ENCODE data around the gene CELF2. TPM values are rescaled to one million over a fixed set of nuclear protein-coding genes. Genes with fewer than 3 reads are reported as not detected.

Gene CELF2
- polyA plus RNA-seq (49.9 and 55.5 TPM in 2 replicates), polyA minus RNA-seq (142 and 166 TPM in 2 replicates)

- H3K27me3 ChIP-seq (ENCODE audit: insufficient read depth, low read depth, low read length) = no peaks in the 10 kb centered on the region
- no peaks in the 10 kb centered on the region for H4K20me1 ChIP-seq (ENCODE audit: insufficient read depth)
- no peaks in the 10 kb centered on the region for H3F3A ChIP-seq (ENCODE audit: insufficient read depth, low read length, poor library complexity, severe bottlenecking)
- no peaks in the 10 kb centered on the region for H3K9me2 ChIP-seq (ENCODE audit: insufficient read depth, low read length)
- H3K9me3 ChIP-seq (ENCODE audit: low read length) = no peaks in the 10 kb centered on the region
- H2AFZ ChIP-seq (ENCODE audit: low read depth, low read length) = no peak within 1 kb of the TSS
- H3K4me2 ChIP-seq (ENCODE audit: low read length) = peak within 1 kb of the TSS; percentile 96
- H3K27ac ChIP-seq (ENCODE audit: low read length) = peak within 1 kb of the TSS; percentile 42
- H3K36me3 ChIP-seq (ENCODE audit: insufficient read depth, low read length) = no peaks in the 10 kb centered on the region
- peak within 1 kb of the TSS; percentile 74 for H3K9ac ChIP-seq (ENCODE audit: low read length)
- TF ChIP-seq POLR2AphosphoS5 (IDR thresholded peaks at IDR 0.05) (peak; percentile 16), RAD21 (conservative IDR thresholded peaks at IDR 0.05) (peak; percentile 50), SMC3 (conservative IDR thresholded peaks at IDR 0.05; ENCODE audit: poor library complexity) (peak; percentile 49), EZH2 (IDR thresholded peaks at IDR 0.05; ENCODE audit: borderline replicate concordance, insufficient read depth, low read length, poor library complexity, severe bottlenecking) (no peak), MXI1 (conservative IDR thresholded peaks at IDR 0.05; ENCODE audit: poor library complexity, severe bottlenecking) (peak; percentile 67), EP300 (conservative IDR thresholded peaks at IDR 0.05; ENCODE audit: poor library complexity, severe bottlenecking) (peak; percentile 48)
- peak within 1 kb of the TSS; percentile 71 for H3K4me3 ChIP-seq (ENCODE audit: low read length)
- H3K79me2 ChIP-seq (replicated peaks; ENCODE audit: insufficient read depth, low read length) = peaks cover 41% of the 10 kb centered on the region
These were observed at the start of gene CELF2 for GRCh38 chr10:11017570-11018431. TSS of gene CELF2 (plus strand) at chr10:11017872. CDS start at chr10:11018090, 218 bp downstream.

DNA sequence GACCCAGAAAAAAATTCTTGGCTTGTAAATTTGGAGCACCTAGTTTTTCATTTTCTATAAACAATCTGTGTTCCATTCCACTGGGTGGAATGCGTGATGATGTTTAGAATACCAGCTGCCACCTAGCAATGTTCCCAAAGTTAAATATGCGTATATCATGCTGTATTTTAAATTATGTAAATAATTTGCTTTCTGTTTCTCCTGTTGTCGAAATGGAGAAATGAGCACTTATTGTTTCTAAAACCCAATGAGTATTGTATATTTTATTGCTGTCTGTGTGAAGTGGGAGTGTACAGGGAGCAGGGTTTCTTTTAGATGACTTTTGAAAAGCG, 49.4 kb upstream of the CELF2 start:
- Histone ChIP-seq H2AFZ (ENCODE audit: low read depth, low read length) (no peak overlapping the region), H3K36me3 (ENCODE audit: insufficient read depth, low read length) (no peaks in the 10 kb centered on the region), H3K4me3 (ENCODE audit: low read length) (no peak overlapping the region), H3K4me2 (ENCODE audit: low read length) (no peak overlapping the region), H3K9me3 (ENCODE audit: low read length) (no peaks in the 10 kb centered on the region), H3K79me2 (replicated peaks; ENCODE audit: insufficient read depth, low read length) (no peaks in the 10 kb centered on the region), H3K9me2 (ENCODE audit: insufficient read depth, low read length) (no peaks in the 10 kb centered on the region), H4K20me1 (ENCODE audit: insufficient read depth) (no peaks in the 10 kb centered on the region), H3K27ac (ENCODE audit: low read length) (no peak overlapping the region), H3K9ac (ENCODE audit: low read length) (no peak overlapping the region), H3K27me3 (ENCODE audit: insufficient read depth, low read depth, low read length) (no peaks in the 10 kb centered on the region), H3F3A (ENCODE audit: insufficient read depth, low read length, poor library complexity, severe bottlenecking) (no peaks in the 10 kb centered on the region)
- TF ChIP-seq TAF1 (IDR thresholded peaks at IDR 0.05; ENCODE audit: low read depth) (no peak), EP300 (conservative IDR thresholded peaks at IDR 0.05; ENCODE audit: poor library complexity, severe bottlenecking) (no peak), RAD21 (conservative IDR thresholded peaks at IDR 0.05) (no peak), CTCF (IDR thresholded peaks at IDR 0.05; ENCODE audit: poor library complexity, severe bottlenecking) (no peak), MXI1 (conservative IDR thresholded peaks at IDR 0.05; ENCODE audit: poor library complexity, severe bottlenecking) (no peak), SMC3 (conservative IDR thresholded peaks at IDR 0.05; ENCODE audit: poor library complexity) (no peak), POLR2AphosphoS5 (IDR thresholded peaks at IDR 0.05) (no peak), EZH2 (IDR thresholded peaks at IDR 0.05; ENCODE audit: borderline replicate concordance, insufficient read depth, low read length, poor library complexity, severe bottlenecking) (no peak)
- TF ChIP-seq, protein P1, sequence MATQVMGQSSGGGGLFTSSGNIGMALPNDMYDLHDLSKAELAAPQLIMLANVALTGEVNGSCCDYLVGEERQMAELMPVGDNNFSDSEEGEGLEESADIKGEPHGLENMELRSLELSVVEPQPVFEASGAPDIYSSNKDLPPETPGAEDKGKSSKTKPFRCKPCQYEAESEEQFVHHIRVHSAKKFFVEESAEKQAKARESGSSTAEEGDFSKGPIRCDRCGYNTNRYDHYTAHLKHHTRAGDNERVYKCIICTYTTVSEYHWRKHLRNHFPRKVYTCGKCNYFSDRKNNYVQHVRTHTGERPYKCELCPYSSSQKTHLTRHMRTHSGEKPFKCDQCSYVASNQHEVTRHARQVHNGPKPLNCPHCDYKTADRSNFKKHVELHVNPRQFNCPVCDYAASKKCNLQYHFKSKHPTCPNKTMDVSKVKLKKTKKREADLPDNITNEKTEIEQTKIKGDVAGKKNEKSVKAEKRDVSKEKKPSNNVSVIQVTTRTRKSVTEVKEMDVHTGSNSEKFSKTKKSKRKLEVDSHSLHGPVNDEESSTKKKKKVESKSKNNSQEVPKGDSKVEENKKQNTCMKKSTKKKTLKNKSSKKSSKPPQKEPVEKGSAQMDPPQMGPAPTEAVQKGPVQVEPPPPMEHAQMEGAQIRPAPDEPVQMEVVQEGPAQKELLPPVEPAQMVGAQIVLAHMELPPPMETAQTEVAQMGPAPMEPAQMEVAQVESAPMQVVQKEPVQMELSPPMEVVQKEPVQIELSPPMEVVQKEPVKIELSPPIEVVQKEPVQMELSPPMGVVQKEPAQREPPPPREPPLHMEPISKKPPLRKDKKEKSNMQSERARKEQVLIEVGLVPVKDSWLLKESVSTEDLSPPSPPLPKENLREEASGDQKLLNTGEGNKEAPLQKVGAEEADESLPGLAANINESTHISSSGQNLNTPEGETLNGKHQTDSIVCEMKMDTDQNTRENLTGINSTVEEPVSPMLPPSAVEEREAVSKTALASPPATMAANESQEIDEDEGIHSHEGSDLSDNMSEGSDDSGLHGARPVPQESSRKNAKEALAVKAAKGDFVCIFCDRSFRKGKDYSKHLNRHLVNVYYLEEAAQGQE (IDR thresholded peaks at IDR 0.05; ENCODE audit: borderline replicate concordance) = no peak
